Peyer's patch (tissue), 4 donors: ENCODE data around the gene CUEDC2. TPM values are rescaled to one million over a fixed set of nuclear protein-coding genes. Genes with fewer than 3 reads are reported as not detected.

Source experiments
- DNase-seq, 3 donors: peaks; one replicate each; pipeline ENCODE4 v3.0.0-alpha.2; 2017 to 2019
- H3K27ac ChIP-seq, 4 donors: fragments of 200-600 bp; sonication (generic); one replicate each; pipeline ENCODE4 v1.5.1; 2016 to 2019
- H3K27me3 ChIP-seq, 2 donors: fragments of 200-600 bp; sonication (generic); one replicate each; pipeline ENCODE4 v1.5.1; 2019
- H3K36me3 ChIP-seq, 3 donors: fragments of 200-600 bp; sonication (generic); one replicate each; pipeline ENCODE4 v1.5.1; 2016 to 2019
- H3K4me1 ChIP-seq, 4 donors: fragments of 200-600 bp; sonication (generic); one replicate each; pipeline ENCODE4 v1.5.1; 2016 to 2019
- H3K4me3 ChIP-seq, 4 donors: fragments of 200-600 bp; sonication (generic); 1 replicate in 3 of 4; 2 replicates in 1 of 4; pipeline ENCODE4 v1.5.1; 2016 to 2019; ENCODE audit warnings: mild to moderate bottlenecking in 1 of 4
- H3K9me3 ChIP-seq, 4 donors: fragments of 200-600 bp; sonication (generic); one replicate each; pipeline ENCODE4 v1.5.1; 2016 to 2019; ENCODE audit warnings: mild to moderate bottlenecking in 1 of 4
- CTCF ChIP-seq, 6 experiments: fragments of 450-650 bp in 4 of 6; fragments of 200-600 bp in 2 of 6; sonication (generic) in 1 of 6; IDR thresholded peaks; one replicate each; pipeline ENCODE4 v1.5.1; 2017 to 2019; ENCODE audit warnings: antibody characterized with exemption in 6 of 6, mild to moderate bottlenecking in 3 of 6, moderate library complexity in 1 of 6
- POLR2A ChIP-seq, 2 donors: fragments of 450-650 bp; IDR thresholded peaks; one replicate each; pipeline ENCODE4 v1.5.1; 2017; ENCODE audit warnings: antibody characterized with exemption in 2 of 2, mild to moderate bottlenecking in 2 of 2, moderate library complexity in 2 of 2
- total RNA-seq, 4 donors: library from RNA; depleted of rRNA; stranded (reverse); fragments of >200 nt; gene quantifications; one replicate each; pipeline ENCODE4 v1.1.0, GENCODE V29; 2016

Gene CUEDC2
- total RNA-seq, 4 donors from 2014 or later: 8.9 to 56.9 (median 29.3) TPM

GRCh38 chr10:102399217-102400021, 33.0 kb downstream of the CUEDC2 start:
- Histone ChIP-seq H3K27ac (peak overlapping the region; percentile 86 to 90 (median 88)), H3K4me3 (peak overlapping the region; percentile 61 to 70 (median 64)), H3K36me3 (peaks cover 0 to 24% (median 0%) of the 10 kb centered on the region in 3 donors), H3K4me1 (peaks cover 0 to 36% (median 24%) of the 10 kb centered on the region in 4 donors), H3K9me3 (no peaks in the 10 kb centered on the region), H3K27me3 (no peaks in the 10 kb centered on the region)
- TF ChIP-seq POLR2A (IDR thresholded peaks at IDR 0.05) (peak in 1 of 2 donors; percentile 58), CTCF (IDR thresholded peaks at IDR 0.05) (peak; percentile 87 to 99 (median 97))
- peak; percentile 88 to 96 (median 93) for DNase-seq

GRCh38 chr10:102398172-102399020, 34.0 kb downstream of the CUEDC2 start:
- peak overlapping the region in 3 of 4 donors; percentile 19 to 86 (median 86) for H3K27ac ChIP-seq

GRCh38 chr10:102397222-102398171, 34.9 kb downstream of the CUEDC2 start:
- TF ChIP-seq CTCF (IDR thresholded peaks at IDR 0.05) (no peak), POLR2A (IDR thresholded peaks at IDR 0.05) (no peak)
- H3K27ac ChIP-seq: peak overlapping the region in 2 of 4 donors; percentile 96 to 97
- H3K4me1 ChIP-seq: peaks cover 0 to 42% (median 26%) of the 10 kb centered on the region in 4 donors
- H3K27me3 ChIP-seq: no peaks in the 10 kb centered on the region
- H3K4me3 ChIP-seq: no peak overlapping the region
- no peaks in the 10 kb centered on the region for H3K9me3 ChIP-seq
- DNase-seq: peak in 1 of 3 donors; percentile 40
- peaks cover 0 to 23% (median 0%) of the 10 kb centered on the region in 3 donors for H3K36me3 ChIP-seq

More at GRCh38 chr10:102398172-102399020, 34.0 kb downstream of the CUEDC2 start:
- no peaks in the 10 kb centered on the region for H3K27me3 ChIP-seq
- no peak for TF ChIP-seq CTCF (IDR thresholded peaks at IDR 0.05)
- TF ChIP-seq POLR2A (IDR thresholded peaks at IDR 0.05): no peak
- H3K9me3 ChIP-seq: no peaks in the 10 kb centered on the region
- H3K4me1 ChIP-seq: peaks cover 0 to 40% (median 26%) of the 10 kb centered on the region in 4 donors
- H3K36me3 ChIP-seq: peaks cover 0 to 24% (median 0%) of the 10 kb centered on the region in 3 donors
- peak in 1 of 3 donors; percentile 50 for DNase-seq
- H3K4me3 ChIP-seq: peak overlapping the region in 1 of 4 donors; percentile 61

GRCh38 chr10:102396730-102397151, 35.6 kb downstream of the CUEDC2 start:
- Histone ChIP-seq H3K27me3 (no peaks in the 10 kb centered on the region), H3K9me3 (no peaks in the 10 kb centered on the region), H3K36me3 (peaks cover 0 to 16% (median 0%) of the 10 kb centered on the region in 3 donors), H3K27ac (peak overlapping the region in 3 of 4 donors; percentile 95 to 97 (median 96)), H3K4me3 (peak overlapping the region in 2 of 4 donors; percentile 68 to 69), H3K4me1 (peaks cover 0 to 42% (median 26%) of the 10 kb centered on the region in 4 donors)
- TF ChIP-seq CTCF (IDR thresholded peaks at IDR 0.05): no peak
- TF ChIP-seq POLR2A (IDR thresholded peaks at IDR 0.05): no peak
- peak in 1 of 3 donors; percentile 46 for DNase-seq
